ENCODE results near the gene SLC1A2. TPM values are rescaled to one million over a fixed set of nuclear protein-coding genes. Genes with fewer than 3 reads are reported as not detected.

The SLC1A2 gene
- polyA plus RNA-seq, 4 donors: 0.34 to 2.4 (median 0.49) TPM

DNA sequence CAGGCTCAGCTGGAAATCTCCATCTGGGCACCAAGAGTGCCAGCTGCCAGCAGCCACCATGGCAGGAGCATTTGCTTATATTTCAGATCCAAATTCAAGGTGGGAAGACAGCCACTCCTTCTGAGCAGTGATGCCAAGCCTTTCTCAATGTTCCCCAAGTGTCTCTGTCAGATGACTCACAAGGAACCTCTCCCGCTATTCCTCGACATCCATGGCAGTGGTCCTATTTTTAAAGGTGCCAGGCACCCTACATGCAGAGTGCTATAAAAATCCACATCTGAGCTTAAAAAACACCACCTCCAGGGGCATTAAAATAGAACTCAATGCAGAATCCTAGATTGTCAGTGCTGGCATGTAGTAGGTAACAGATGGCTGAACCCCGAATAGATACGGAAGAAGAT, 112.1 kb downstream of the SLC1A2 start:
- DNase-seq (ENCODE audit: low read depth in 4 of 4, low spot score in 3 of 4): no peak

GRCh38 chr11:35305670-35306382, 113.5 kb downstream of the SLC1A2 start:
- DNase-seq (ENCODE audit: low read depth in 4 of 4, low spot score in 3 of 4): peak in 3 of 4 donors; percentile 17 to 26 (median 22)

GRCh38 chr11:35304900-35305460, 114.4 kb downstream of the SLC1A2 start:
- DNase-seq (ENCODE audit: low read depth in 4 of 4, low spot score in 3 of 4): no peak

DNA sequence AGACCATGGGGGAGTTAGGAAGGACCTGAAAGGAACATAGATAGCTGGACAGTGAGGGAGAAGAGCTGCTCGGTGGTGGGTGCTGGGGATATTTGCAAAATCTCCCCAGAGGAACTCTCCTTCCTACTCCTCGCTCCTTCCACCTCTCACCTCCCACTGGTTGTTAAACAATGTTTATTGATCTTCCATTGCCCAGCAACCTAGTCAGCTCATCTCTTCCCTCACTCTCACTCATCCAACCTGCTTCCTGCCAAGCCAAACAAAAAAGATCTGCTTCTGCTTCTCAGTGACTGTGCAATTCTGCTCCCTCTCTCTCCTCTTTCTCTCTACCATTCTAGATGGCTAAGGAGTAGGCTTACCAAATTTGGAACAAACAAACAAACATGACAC, 115.0 kb downstream of the SLC1A2 start:
- no peak for DNase-seq (ENCODE audit: low read depth in 4 of 4, low spot score in 3 of 4)

DNA sequence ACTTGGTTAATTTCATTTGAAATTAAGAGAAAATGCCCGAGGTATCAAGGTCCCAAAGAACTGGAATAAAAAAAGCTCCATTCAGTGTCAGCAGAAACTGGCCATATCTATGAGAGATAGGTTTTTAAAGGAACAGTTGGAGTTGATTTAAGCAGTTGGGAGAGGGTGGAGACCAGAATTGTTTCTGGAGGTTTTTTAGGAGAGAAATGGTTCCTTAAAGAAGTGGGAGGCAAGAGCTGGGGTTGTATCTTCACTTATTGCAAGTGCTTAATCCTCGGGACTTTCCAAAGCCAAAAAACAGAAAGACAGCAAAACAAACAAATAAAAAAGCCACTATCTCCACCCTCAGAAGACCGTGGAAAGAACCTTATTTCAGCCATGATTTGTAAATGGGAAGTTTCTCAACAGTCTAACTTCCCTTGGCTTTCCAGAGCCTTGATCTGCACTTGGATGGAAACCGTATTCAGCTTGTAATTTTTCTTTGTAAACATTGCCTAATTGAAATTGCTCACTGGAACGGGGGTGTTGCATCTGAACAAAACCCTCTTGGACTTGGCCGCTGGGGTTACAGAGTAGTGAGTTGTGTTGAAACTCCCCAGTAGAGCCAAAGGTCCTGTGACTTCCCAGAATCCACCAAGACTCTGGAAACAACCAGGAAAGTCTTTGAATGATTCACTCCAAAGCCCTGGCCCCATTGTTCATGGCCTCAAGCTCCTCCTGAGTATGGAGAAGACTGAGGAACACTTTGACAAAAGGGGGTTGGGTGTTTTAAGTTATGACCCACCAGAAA, 115.6 kb downstream of the SLC1A2 start:
- no peak for DNase-seq (ENCODE audit: low read depth in 4 of 4, low spot score in 3 of 4)

GRCh38 chr11:35302398-35302797, 117.0 kb downstream of the SLC1A2 start:
- DNase-seq (ENCODE audit: low read depth in 4 of 4, low spot score in 3 of 4): no peak

DNA sequence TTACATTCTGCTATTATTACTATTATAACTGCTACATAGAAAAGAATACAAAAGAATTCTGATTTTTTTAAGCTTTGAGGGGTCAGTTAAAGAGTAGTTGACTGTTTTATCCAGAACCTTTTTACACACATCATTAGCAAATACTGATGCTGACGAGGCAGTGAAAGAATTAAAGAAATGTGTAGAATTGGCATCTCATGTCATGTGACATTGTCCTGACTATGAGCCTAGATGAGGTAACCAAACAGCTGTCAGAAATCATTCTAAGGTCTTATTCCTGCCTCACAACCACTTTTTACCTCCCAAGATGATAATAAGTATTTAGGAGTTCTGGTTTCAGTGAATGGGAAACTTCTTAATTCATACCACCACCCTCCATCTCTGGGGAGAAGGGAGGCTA, 121.0 kb downstream of the SLC1A2 start:
- no peak for DNase-seq (ENCODE audit: low read depth in 4 of 4, low spot score in 3 of 4)

- no peak for DNase-seq (ENCODE audit: low read depth in 4 of 4, low spot score in 3 of 4)
Observed at GRCh38 chr11:35295751-35296150, 123.6 kb downstream of the SLC1A2 start.

- DNase-seq (ENCODE audit: low read depth in 4 of 4, low spot score in 3 of 4): no peak
Observed at GRCh38 chr11:35293699-35294098, 125.7 kb downstream of the SLC1A2 start.

GRCh38 chr11:35293035-35293434, 126.3 kb downstream of the SLC1A2 start:
- DNase-seq (ENCODE audit: low read depth in 4 of 4, low spot score in 3 of 4): no peak

DNA sequence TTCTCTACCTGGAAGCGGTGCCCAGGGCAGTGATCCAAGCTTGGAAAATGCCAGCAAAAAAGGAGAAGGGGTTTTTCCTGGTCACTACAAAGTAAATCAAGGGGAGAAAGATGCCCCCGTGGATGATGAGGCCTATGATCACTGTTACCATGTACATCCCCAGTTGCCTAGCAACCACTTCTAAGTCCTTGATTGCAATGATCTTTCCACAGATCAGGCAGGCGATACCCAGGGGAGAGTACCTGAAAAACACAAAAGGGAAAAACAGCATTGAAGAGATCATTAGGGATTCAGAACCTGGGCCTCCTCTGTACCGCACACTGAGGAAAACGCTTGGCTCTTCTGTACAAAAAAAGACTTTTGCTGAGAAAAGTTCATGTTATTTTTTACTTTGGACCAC, 127.1 kb downstream of the SLC1A2 start:
- no peak for DNase-seq (ENCODE audit: low read depth in 4 of 4, low spot score in 3 of 4)

GRCh38 chr11:35290876-35291275, 128.5 kb downstream of the SLC1A2 start:
- DNase-seq (ENCODE audit: low read depth in 4 of 4, low spot score in 3 of 4): no peak

- DNase-seq (ENCODE audit: low read depth in 4 of 4, low spot score in 3 of 4): no peak
Observed at GRCh38 chr11:35289821-35290220, 129.5 kb downstream of the SLC1A2 start.

DNA sequence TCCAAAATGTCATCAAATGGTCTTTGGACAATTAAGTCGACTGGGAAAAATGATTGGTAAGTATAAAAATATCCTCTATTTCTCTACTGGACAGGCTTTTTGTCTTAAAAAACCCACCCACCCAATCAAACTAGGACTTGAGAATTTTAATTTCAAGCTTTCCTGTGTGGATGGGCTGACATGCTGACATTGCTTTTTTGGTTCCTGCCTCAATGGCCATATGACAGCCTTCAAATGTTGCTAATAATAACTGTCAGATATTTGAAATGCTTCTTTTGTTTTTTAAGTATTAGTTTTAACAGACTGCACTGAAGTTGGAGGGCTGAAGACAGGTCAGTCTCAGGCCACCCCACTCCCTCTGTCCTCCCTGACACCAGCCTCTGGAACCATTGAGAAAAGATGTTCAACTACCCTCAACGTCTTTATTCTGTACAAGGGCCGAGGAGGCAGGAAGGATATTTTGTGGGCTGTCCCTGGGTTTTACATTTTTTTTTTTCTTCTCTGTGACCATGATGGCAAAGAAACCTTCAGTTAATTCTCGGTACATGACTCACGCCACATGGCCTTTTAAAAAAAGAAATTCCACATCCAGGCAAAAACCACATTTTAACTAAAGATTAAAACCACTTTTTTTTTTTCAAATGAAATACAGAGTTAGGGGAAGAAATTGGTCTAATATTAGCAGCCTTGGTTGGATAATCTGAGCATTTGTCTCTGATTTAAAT, 130.4 kb downstream of the SLC1A2 start:
- DNase-seq (ENCODE audit: low read depth in 4 of 4, low spot score in 3 of 4): no peak

DNA sequence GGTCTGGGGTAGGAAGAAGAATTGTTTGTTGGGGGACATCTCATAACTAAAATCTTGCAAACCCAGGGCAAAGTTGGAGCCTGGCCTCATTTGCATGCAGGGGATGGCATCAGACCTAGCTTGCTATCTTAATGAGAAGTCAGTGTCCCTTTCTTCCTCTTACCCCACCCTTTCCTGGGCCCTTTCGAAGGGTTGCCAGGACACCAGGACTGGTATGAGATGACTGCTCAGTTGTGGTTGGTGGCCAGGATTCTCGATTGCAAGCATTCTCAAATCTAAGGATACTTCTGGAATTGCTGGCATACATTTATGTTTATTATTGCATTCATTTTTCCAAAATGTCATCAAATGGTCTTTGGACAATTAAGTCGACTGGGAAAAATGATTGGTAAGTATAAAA, 131.0 kb downstream of the SLC1A2 start:
- DNase-seq (ENCODE audit: low read depth in 4 of 4, low spot score in 3 of 4): no peak

GRCh38 chr11:35287344-35287890, 131.9 kb downstream of the SLC1A2 start:
- DNase-seq (ENCODE audit: low read depth in 4 of 4, low spot score in 3 of 4): no peak

DNA sequence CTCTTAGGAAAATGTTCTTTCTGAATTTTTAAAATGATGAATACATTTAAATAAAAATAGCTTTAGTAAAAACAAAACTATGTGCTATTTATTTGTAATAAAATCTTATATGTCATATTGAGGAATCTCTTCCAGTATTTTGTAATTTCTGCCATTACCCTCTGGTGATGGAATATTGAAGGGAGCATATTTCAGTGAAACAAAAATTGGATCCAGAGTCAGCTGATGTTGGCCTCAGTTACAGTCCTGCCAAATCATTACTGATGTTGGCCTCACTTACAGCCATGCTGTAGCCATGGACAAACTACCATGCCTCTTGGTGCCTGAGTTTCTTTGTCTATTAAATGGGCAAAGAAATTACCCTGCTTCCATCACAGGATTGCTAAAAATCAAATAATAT, 133.2 kb downstream of the SLC1A2 start:
- DNase-seq (ENCODE audit: low read depth in 4 of 4, low spot score in 3 of 4): no peak

DNA sequence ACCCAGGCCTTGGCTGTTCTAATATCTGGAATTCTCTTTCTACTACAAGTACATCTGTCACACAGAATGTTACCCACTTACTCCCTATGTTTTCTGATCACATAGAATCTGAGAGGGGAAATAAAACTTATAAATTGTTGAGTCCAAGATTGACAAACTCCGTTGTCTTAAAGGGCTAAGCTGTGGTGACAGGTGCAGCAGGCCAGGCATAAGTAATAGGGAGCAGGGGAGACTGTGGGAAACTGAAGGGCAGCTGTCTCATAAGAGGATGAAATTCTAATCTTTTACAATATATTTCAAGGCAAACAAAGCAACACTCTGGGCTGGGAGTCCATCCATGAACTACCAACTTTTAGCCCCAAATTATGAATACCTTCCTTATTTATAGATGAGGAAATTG, 133.9 kb downstream of the SLC1A2 start:
- no peak for DNase-seq (ENCODE audit: low read depth in 4 of 4, low spot score in 3 of 4)

- DNase-seq (ENCODE audit: low read depth in 4 of 4, low spot score in 3 of 4): no peak
Observed at GRCh38 chr11:35282221-35282882, 137.0 kb downstream of the SLC1A2 start.

DNA sequence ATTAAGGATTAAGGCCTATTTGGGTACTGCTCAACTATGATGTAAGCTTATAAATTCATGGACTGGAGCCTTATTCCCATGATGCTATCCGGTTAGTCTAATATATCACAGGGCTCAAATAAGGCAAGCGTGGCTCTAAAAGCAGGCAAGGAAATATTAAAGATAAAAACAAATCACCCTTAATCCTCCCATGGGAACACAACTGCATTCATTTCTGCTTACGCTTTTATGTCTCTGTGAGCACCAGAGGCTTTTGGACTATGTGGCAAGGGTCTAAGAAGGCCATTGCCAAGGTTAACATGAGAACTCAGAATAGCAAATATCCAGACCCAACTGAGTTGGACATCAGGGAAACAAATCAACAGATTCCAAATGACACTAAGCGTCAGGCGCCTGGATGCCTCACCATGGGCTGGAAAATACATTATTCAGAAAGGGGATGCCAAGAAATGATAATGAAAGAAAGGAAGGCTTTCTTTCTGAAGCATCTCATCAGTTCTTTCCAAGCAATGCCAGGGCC, 138.1 kb downstream of the SLC1A2 start:
- no peak for DNase-seq (ENCODE audit: low read depth in 4 of 4, low spot score in 3 of 4)
